Putamen (tissue), 1 donor: ENCODE data around the gene MIOS.
"Not testable (repeated sequence)": the region's sequence is repeated elsewhere in the genome, so short reads cannot be mapped to it uniquely, and the experiment has no call there.

Experiments used
- DNase-seq: peaks from one replicate; pipeline ENCODE4 v3.0.0-alpha.2; 2016; ENCODE audit warnings: low spot score

MIOS gene

GRCh38 chr7:7647495-7648036 is 80.9 kb downstream of the MIOS start:
- DNase-seq = no peak

- DNase-seq = no peak
Observed at GRCh38 chr7:7650682-7651206, 84.1 kb downstream of the MIOS start.

- no peak for DNase-seq
Observed at GRCh38 chr7:7651479-7651878, 84.8 kb downstream of the MIOS start.

GRCh38 chr7:7652798-7653540 is 86.3 kb downstream of the MIOS start:
- DNase-seq = no peak

GRCh38 chr7:7653593-7654187 is 87.0 kb downstream of the MIOS start:
- no peak for DNase-seq

- DNase-seq = no peak
Observed at GRCh38 chr7:7654964-7655715, 88.5 kb downstream of the MIOS start.

- not testable (repeated sequence) for DNase-seq
Observed at GRCh38 chr7:7656459-7656858, 89.8 kb downstream of the MIOS start.
